GM18868 (cell line): Measurements from ENCODE around the gene CMTM5.
"Not testable (repeated sequence)": the region's sequence is repeated elsewhere in the genome, so short reads cannot be mapped to it uniquely, and the experiment has no call there.

ENCODE experiments used
- ATAC-seq: cut with Tn5 transposase; IDR thresholded peaks from one replicate; pipeline ENCODE4 v1.9.1; 2021; ENCODE audit warnings: mild to moderate bottlenecking, moderate library complexity; ENCODE audit not compliant: unreplicated experiment

Gene CMTM5

DNA sequence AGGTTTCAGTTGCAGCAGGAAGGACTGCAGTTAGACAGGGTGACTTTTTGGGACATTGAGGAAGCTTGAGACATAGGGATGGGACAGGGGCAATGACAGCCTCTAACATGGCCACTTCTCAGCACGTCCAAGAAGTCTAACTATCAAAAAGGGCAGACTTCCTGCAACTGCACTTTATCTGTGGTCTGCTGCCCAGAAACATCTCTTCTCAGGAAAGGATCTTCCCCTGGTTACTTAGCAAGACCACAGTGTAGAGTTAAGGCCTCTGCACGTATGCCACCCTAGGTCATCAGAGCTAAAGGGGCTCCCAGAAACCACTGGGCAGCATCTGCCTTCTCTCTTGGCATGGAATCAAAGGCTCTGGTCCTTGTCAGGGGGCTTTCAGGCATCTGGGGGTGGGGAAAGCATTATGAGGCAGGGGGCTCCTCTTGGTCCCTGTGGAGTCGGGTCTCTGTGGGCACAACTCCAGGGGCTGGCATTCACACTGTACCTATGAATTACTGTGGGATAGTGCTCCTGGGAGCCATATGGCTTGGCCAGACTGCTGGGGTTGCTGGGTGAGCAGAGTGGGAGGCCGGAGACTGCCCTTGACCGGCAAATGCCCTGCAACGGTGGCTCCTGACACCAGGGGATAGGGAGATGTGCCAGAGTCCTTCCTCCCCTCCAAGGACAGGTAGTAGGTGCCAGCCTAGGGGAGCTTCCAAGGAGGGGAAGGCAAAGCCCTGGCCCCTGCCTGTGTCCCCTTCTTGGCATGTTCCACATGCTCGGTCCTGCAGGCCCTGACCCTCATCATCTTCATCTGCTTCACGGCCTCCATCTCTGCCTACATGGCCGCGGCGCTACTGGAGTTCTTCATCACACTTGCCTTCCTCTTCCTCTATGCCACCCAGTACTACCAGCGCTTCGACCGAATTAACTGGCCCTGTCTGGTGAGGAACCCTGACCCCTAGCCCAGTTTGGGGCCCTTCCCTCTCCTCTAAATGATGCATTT, 1.0 kb downstream of the CMTM5 start:
- ATAC-seq = no peak

DNA sequence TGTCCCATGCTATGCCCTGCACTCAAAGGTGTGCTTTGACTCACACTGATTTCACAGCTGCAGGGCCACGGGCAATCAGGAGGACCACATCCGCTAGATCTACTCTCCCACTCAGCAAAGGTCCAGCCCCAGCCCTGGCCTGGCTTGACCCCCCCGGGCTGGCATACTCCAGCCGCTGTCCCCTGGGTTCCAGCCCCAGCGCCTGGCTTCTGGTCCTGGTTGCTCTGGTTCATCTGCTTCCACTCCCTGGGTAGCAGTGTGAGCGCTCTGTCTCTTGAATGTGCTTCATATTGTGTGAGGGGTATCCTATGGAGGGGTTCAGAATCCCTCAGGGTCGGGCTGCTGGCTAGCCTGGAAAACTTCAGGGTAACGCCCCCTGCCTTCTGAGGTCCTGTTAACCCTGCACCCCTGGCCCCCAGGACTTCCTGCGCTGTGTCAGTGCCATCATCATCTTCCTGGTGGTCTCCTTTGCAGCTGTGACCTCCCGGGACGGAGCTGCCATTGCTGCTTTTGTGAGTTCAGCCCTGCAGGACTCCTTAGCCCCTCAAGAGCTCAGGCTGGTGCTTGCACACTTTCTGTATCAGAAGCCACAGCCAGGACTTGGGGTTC, 1.9 kb downstream of the CMTM5 start:
- ATAC-seq = no peak

DNA sequence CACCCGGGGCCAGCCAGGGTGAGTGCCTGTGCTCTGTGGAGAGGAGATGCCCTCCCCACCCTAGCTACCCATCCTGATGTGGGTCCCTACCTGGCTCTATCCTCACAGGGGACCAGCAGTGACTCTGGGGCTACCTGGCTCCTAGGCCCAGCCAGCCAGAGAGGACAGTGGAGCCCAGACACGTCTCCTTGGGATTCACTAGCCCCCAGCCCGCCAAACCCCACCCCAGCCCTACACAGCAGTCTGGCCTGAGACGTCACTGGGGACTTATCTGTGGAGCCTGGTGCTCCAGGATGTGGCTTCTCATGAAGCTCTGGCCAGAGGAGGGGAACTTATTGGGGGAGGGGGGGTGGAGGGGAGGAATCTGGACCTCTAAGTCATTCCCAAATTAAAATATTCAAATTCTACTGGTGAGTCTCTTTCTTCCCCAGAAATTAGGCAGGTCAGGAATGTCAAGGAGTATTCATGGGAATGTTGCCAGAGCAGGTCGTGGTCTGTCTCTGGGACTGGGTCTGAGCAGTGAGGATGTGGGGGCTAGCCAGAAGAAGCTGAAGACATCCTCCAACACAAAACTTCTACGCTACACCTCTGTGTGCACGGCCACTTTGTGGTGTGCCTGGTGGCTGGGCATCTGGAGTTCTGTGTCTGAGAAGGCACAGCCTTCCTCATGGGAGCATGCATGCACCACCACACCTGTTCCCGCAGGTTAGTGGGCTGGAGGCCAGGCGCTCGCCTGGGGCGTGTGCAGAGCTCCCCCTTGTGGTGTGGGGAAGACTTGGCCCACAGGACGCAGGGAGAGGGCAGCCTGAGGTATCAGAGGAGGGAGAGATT, 2.7 kb downstream of the CMTM5 start:
- no peak for ATAC-seq

DNA sequence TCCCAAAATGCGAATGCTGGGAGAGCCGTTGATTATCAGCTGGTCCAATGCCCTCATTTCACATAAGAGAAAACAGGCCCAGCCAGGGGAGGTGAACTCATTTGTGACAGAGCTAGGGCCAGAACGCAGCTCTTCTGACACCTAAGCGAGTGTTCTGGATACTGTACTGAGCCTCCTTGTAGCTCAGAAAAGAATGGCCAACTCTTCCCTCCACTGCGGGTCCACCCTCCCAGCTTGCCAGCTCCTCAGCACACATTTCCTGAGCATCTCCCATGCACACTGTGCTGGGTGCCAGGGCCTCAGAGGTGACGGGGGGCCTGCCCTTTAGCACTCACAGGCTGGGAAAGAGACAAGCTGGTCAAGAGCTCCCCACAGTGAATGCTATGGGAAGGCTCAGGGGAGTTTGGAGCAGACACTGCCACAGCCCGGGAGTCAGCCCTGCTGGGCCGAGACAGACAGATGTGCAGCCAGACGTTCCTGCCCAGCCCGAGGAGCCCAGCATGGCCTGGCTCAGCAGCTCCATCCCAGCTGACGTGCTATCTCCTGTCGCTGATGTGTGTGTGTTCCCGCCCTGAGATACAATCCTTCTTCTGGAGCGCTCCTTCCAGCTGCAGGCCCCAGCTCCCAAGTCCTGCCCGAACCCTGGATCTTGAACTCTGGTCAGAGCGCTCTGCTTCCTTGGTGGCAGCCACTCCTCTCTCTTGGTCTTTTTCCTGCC, 3.5 kb downstream of the CMTM5 start:
- ATAC-seq = no peak

DNA sequence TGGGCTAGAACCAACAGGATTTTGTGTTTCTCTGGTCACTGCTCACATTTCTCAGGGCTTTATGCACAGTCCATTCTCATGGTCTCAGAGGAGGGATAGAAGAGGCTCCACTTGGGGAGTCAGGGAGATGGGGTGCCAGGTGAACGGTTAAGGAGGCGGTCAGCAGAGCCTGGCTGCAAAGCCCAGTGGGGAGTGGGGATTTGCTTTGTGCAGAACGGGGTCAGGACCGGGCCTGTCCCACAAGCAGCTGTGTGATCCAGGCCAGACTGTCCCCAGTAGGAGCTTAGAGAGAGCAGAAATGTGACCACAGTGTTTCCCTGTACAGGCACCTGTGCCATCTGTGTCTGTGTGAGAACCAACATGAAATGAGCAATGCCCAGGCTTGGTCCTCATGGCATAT, 4.1 kb downstream of the CMTM5 start:
- no peak for ATAC-seq

DNA sequence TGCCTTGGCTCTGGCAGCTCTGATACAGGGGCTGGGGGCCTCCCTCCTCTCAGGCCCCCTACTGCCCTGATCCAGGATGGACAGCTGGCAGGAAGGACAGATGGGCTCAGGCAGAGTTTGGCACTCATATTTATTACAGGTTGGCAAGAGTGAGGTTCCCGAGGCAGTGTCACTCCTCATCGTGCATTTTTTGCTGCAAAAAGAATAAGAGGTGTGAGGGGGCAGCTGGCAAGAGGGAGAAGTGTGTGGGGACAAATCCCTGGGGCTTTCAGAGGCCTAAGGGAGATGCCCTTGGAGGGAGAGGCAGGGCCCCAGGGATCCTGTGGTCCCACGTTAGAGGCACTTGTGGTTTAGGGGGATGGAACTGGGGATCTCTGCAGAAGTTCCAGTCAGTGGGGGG, 5.0 kb downstream of the CMTM5 start:
- no peak for ATAC-seq

DNA sequence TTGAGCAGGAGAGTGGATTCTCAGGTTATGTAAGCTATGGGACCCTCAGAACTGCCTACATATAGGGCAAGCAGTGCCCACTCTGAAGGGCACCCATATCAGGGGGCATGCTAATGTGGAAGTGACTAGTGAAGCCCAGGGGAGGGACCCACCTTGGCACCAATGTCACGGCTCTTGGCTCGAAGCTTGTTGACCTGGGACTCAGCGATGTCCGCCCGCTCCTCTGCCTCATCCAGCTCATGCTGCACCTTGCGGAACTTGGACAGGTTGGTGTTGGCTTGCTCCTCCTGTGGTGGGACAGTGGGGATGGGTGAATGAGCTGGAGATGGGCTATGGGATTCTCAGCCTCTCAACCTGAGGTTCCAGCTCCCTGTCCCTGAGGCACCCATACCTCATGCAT, 5.4 kb downstream of the CMTM5 start:
- no peak for ATAC-seq

DNA sequence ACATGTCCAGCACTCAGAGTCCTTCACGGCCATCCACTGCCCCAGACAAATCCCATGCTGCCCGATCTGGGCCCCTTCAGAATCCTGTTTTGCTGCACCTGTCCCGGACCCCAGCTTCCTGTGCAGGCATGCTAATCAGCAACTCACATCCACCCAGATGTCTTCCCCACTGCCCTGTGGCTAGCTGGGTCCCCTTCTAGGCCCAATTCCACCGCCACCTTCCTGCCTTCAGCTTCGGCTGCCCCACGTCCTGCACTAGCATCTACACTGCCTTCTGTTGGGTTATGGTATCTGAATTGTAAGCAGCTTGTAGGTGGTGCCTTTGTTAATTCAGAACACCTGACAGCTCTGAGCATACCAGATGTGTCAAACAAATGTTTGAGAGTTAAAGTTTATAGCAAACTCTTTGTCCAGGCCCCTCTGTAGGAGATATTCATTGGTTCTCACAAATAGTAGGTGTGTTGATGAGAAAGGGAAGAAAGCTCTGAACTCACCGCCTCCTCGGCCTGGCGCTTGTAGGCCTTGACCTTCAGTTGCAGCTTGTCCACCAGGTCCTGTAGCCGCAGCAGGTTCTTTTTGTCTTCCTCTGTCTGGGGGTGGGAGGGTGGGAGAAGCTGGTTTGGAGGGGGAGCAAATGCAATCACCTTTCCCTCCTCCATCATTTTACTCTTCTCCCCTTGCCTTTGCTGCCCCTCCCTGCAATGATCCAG, 6.0 kb downstream of the CMTM5 start:
- no peak for ATAC-seq

DNA sequence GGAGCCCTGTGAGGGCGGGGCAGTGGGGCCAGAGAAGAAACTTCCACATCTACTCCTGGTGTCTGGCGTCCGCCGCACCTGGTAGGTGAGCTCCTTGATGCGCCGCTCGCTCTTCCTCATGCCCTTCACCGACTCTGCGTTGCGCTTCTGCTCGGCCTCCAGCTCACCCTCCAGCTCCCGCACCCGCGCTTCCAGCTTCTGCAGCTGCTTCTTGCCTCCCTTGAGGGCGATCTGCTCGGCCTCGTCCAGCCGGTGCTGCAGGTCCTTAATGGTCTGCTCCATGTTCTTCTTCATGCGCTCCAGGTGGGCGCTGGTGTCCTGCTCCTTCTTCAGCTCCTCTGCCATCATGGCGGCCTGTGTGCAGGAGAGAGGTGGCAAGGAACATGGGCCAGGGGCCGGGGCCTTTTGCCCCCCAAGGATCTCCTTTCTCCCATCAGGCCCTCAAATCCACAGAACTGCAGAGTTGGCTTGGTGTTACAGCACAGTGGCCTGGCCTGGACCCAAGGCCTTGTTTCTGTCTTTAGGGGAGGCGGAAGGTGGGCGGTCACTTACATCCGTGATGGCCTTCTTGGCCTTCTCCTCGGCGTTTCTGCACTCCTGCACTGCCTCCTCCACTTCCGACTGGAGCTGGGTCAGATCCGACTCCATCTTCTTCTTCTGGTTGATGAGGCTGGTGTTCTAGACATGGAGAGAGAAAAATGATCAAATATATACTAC, 7.7 kb downstream of the CMTM5 start:
- no peak for ATAC-seq

DNA sequence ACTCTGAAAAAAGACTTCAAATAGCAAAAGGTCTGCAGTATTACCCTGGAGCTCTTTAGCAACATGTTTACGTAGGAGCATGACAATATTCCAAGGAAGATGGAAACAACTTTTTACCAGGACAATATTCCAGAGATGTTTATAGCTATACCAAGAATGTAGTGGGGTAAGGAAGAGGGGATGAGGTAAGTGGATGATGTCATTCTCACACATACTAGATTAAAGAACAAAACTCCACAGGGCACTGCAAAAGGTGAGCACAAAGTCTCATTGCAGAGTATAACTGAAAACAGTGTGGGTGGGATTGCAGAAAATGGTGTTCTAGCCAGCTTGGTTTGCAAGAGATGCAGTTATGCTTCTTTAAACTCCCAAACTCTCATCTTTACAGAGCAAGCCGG, 8.4 kb downstream of the CMTM5 start:
- no peak for ATAC-seq

DNA sequence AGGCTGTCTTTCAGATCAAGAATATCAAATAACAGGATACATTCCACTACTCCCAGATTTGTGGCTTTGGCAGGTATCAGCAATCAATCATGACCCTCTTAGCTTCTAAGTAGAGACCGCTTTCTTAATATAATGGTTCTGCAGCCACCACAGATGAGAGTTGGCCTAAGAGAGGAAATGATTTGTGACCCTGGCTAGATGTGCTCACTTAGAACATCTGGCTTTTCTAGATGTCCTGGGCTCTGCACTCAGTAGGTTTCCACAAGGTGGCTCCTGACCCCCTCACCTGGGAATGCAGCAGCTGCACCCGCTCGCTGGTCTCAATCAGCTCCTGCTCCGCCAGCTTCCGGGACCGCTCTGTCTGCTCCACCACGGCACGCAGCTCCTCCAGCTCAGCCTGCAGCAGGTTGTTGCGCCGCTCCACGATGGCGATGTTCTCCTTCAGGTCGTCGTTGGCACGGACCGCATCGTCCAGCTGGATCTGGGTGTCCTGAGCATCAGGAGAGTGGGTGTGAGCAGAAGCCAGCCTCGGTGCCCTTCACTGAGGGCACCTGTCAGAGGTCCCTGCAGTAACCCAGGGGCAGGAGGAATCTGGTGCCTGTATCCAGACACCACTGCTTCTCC, 8.9 kb downstream of the CMTM5 start:
- ATAC-seq = no peak

DNA sequence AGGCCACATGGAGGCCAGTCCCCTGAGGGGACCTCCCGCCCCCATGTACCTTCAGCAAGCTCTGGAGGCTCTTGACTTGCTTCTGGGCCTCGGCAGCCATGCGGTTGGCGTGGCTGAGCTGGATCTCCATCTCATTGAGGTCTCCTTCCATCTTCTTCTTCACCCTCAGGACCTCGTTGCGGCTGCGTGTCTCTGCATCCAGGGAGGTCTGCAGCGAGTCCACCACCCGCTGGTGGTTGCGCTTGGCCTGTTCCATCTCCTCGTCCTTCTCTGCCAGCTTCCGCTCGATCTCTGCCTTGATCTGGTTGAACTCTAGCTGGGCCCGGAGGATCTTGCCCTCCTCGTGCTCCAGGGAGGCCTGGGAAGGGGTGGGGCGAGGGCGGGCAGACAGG, 9.4 kb downstream of the CMTM5 start:
- not testable (repeated sequence) for ATAC-seq

DNA sequence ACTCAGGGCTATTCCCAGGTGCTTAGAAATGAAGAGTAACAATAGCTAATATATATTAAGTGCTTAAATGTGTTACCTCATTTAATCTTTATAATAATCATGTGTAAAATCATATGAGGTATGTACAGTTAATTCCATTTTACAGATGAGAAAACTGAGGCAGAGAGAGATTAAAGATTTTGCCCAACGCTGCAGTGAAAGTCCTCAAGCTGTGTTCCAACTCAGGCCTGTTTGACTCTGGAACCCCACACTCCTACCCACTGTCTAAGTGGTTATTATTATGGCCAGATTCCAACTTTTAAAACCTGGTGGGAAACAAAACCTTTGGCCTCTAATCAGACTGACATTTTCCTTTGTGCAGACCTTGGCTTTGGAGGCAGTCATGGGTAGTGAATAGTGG, 10.2 kb downstream of the CMTM5 start:
- no peak for ATAC-seq

DNA sequence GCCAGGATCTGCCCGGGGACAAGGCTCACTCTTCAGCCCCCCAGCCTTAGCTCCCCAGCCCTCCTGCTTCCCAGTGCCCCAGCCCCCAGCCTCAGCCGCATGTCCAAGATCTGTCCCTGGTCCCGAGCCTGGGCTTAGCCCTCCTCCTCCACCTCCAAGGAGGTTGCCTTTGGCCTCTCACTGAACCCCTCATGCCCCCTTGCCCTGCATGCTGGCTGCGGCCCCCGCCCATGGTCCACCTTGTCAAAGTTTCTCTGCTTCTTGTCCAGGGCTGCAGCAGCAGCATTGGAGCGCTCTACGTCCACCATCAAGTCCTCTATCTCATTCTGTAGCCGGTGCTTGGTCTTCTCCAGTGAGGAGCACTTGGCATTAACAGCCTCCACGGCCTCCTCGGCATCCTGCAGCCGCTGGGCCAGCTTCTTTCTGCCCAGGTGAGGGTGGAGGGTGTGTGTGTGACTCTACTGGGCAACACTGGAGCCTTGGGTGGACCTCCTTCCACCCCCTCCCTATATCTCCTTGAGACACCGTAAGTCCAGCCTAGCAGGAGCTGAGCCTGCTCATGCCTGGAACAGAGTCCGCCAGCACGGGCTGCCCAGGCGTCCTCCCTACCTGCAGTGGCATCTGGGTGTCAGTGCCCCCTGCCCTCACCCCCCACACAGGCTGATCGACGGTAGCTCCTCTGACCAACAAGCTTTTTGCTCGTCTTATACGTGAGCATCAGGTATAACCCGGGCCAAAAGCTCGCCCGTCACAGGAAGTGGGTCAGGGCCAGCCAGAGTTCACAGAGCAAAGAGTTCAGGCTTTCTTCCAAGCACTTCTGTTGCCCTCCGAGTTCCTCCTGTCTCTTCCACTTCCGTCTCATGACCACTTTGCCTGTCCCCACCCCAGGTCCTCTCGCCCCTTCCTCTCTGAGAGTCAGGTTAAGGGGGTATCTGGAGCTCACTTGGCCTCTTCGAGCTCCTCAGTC, 11.4 kb downstream of the CMTM5 start:
- ATAC-seq = no peak

DNA sequence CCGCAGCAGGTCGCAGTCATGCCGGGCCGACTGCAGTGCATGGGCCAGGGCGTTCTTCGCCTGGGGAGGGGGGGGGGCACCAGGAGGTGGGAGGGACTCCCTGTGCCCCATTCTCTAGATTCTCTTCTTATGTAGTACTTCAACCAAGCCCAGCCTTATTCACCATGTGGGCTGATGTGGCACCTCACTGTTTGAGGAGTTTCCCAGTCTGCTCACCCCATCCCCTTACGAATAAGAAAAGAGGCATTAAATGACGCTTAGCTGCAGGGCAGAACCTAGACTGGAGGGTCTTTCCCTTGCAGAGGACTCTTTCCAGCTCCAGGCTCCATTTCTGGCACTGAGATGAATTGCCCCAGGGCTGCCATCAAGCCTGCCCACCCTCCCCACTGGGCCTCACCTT, 12.2 kb downstream of the CMTM5 start:
- no peak for ATAC-seq

DNA sequence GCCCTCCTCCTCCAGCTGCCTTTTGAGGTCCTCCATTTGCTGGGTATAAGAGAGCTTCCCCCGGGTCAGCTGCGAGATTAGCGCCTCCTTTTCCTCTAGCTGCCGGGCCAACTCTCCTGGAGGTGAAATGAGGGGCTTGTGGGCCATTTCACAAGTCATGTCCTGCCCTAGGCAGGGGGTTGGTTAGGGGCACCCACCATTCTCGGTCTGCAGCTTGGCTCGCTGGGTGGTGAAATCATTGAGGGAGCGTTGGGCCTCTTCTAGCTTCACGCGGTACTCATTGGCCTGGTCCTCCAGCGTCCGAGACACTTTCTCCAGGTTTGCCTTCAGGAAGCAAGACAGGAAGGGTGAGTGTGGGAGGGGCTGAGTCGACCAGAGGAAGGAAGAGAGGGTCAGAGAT, 12.6 kb downstream of the CMTM5 start:
- ATAC-seq = no peak

DNA sequence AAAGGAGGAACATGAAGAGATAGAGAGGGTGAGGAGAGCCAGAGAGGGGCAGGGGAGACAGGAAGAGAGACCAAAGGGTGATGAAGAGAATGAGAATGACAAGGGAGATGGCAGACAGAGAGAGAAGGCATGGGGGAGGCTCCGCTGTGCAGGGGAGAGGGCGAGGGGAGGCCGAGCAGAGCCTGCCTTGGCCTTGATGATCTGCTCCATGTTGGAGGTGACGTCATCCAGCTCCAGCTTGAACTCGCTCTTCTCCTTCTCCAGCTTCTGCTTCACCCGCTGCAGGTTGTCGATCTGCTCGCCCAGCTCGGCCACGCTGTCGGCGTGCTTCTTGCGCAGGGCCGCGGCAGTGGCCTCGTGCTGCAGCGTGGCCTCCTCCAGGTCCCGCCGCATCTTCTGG, 13.0 kb downstream of the CMTM5 start:
- not testable (repeated sequence) for ATAC-seq

DNA sequence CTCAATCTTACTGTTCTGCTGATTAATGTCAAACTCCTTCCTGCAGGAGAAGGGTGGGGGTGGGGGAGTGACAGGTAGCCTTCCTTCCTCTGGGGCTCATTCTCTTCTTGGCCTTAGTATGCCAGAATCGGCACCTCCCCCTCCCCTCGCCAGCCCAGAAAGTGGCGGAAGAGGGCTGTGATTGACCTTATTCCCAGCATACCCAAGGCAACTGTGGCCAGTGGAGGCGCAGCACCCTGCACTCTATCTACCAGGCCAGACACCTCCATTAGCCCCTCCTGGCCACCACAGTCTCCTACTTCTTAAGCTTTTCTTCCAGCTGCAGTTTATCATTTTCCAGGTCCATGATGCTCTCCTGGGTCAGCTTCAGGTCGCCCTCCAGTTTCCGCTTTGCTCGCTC, 15.8 kb downstream of the CMTM5 start:
- no peak for ATAC-seq
